DOHH2 (cell line): ENCODE data around the gene PARPBP.

Source experiments
- H3F3A ChIP-seq: fragments of 200-600 bp; sonication (generic), shearing (Covaris generic); 2 replicates; pipeline ENCODE4 v1.6.0; 2016; ENCODE audit warnings: antibody characterized with exemption, mild to moderate bottlenecking; ENCODE audit not compliant: control insufficient read depth, insufficient read depth
- H3K27ac ChIP-seq: fragments of 200-600 bp; sonication (generic); 2 replicates; pipeline ENCODE4 v1.5.1; 2014; ENCODE audit warnings: low read depth, mild to moderate bottlenecking, low read length, moderate library complexity
- H3K27me3 ChIP-seq: fragments of 200-600 bp; sonication (generic); 2 replicates; pipeline ENCODE4 v1.6.1; 2014; ENCODE audit warnings: mild to moderate bottlenecking, low read length, mixed read lengths; ENCODE audit not compliant: control insufficient read depth
- H3K36me3 ChIP-seq: fragments of 200-600 bp; sonication (generic); 2 replicates; pipeline ENCODE4 v1.6.1; 2014; ENCODE audit warnings: mild to moderate bottlenecking, low read length, moderate library complexity, mixed read lengths; ENCODE audit not compliant: control insufficient read depth
- H3K4me1 ChIP-seq: fragments of 200-600 bp; sonication (generic); 2 replicates; pipeline ENCODE4 v1.6.1; 2014; ENCODE audit warnings: mild to moderate bottlenecking, low read length, mixed read lengths; ENCODE audit not compliant: control insufficient read depth
- H3K4me2 ChIP-seq: fragments of 200-600 bp; sonication (generic); 2 replicates; pipeline ENCODE4 v1.6.0; 2014; ENCODE audit warnings: mild to moderate bottlenecking, low read length, moderate library complexity
- H3K4me3 ChIP-seq: fragments of 200-600 bp; sonication (generic); 2 replicates; pipeline ENCODE4 v1.5.1; 2014; ENCODE audit warnings: mild to moderate bottlenecking, low read length, mixed read lengths
- H3K79me2 ChIP-seq: fragments of 200-600 bp; sonication (generic); 2 replicates; pipeline ENCODE4 v1.6.1; 2014; ENCODE audit warnings: mild to moderate bottlenecking, low read length, mixed read lengths; ENCODE audit not compliant: control insufficient read depth
- H3K9me2 ChIP-seq: fragments of 200-600 bp; sonication (generic); replicated peaks from 2 replicates; pipeline ENCODE4 v1.6.1; 2014; ENCODE audit warnings: mild to moderate bottlenecking, low read length, mixed read lengths; ENCODE audit not compliant: control insufficient read depth
- H3K9me3 ChIP-seq: fragments of 200-600 bp; sonication (generic); 2 replicates; pipeline ENCODE4 v1.6.1; 2014; ENCODE audit warnings: antibody characterized with exemption, low read length, mixed read lengths; ENCODE audit not compliant: control insufficient read depth, insufficient read depth
- H4K20me1 ChIP-seq: fragments of 200-600 bp; sonication (generic); 2 replicates; pipeline ENCODE4 v1.6.0; 2014; ENCODE audit warnings: low read depth, mild to moderate bottlenecking, antibody characterized with exemption, low read length, moderate library complexity; ENCODE audit not compliant: control insufficient read depth, insufficient read depth
- CTCF ChIP-seq: fragments of 200-600 bp; sonication (generic); IDR thresholded peaks from one replicate; pipeline ENCODE4 v1.5.1; 2014; ENCODE audit warnings: antibody characterized with exemption, mild to moderate bottlenecking, low read depth, low read length; ENCODE audit not compliant: poor library complexity, severe bottlenecking
- EZH2phosphoT487 ChIP-seq: fragments of 200-600 bp; sonication (generic); IDR thresholded peaks from 2 replicates; pipeline ENCODE4 v1.6.1; 2017; ENCODE audit warnings: borderline replicate concordance, mild to moderate bottlenecking, antibody characterized with exemption, low read length, moderate library complexity, mixed read lengths

PARPBP gene

GRCh38 chr12:102169922-102170621, 50.1 kb downstream of the PARPBP start:
- Histone ChIP-seq H3F3A (no peaks in the 10 kb centered on the region), H3K4me2 (no peak overlapping the region), H3K9me3 (no peaks in the 10 kb centered on the region), H3K79me2 (no peaks in the 10 kb centered on the region), H3K4me1 (no peaks in the 10 kb centered on the region), H3K27me3 (no peaks in the 10 kb centered on the region), H3K27ac (no peak overlapping the region), H4K20me1 (no peaks in the 10 kb centered on the region), H3K4me3 (no peak overlapping the region), H3K36me3 (peaks cover 64% of the 10 kb centered on the region), H3K9me2 (no peaks in the 10 kb centered on the region)
- TF ChIP-seq CTCF (peak; percentile 65), EZH2phosphoT487 (no peak)

- no peak overlapping the region for H3K4me3 ChIP-seq
- H3K9me2 ChIP-seq = no peaks in the 10 kb centered on the region
- no peak overlapping the region for H3K4me2 ChIP-seq
- no peaks in the 10 kb centered on the region for H3F3A ChIP-seq
- no peaks in the 10 kb centered on the region for H3K9me3 ChIP-seq
- H3K36me3 ChIP-seq = peaks cover 54% of the 10 kb centered on the region
- no peak overlapping the region for H3K27ac ChIP-seq
- no peaks in the 10 kb centered on the region for H3K27me3 ChIP-seq
- no peaks in the 10 kb centered on the region for H3K4me1 ChIP-seq
- no peak for TF ChIP-seq CTCF
- no peak for TF ChIP-seq EZH2phosphoT487
- H3K79me2 ChIP-seq = no peaks in the 10 kb centered on the region
- H4K20me1 ChIP-seq = no peaks in the 10 kb centered on the region
These were observed 52.0 kb downstream of the PARPBP start for GRCh38 chr12:102171951-102172350.

GRCh38 chr12:102172436-102172835, 52.5 kb downstream of the PARPBP start:
- H3K4me2 ChIP-seq = no peak overlapping the region
- no peaks in the 10 kb centered on the region for H3K27me3 ChIP-seq
- TF ChIP-seq EZH2phosphoT487 (no peak), CTCF (no peak)
- no peaks in the 10 kb centered on the region for H3F3A ChIP-seq
- H3K27ac ChIP-seq = no peak overlapping the region
- peaks cover 53% of the 10 kb centered on the region for H3K36me3 ChIP-seq
- no peaks in the 10 kb centered on the region for H3K9me2 ChIP-seq
- H3K4me3 ChIP-seq = no peak overlapping the region
- no peaks in the 10 kb centered on the region for H3K9me3 ChIP-seq
- H3K4me1 ChIP-seq = no peaks in the 10 kb centered on the region
- H4K20me1 ChIP-seq = no peaks in the 10 kb centered on the region
- no peaks in the 10 kb centered on the region for H3K79me2 ChIP-seq
